Activated naive CD4-positive, alpha-beta T cell treated with anti-CD3 and anti-CD28 coated beads, Interleukin-2, amount 50 U/mL, for 24 hours (primary cell): ENCODE data around the gene CNGB1.

Experiments used
- H3K27ac Mint-ChIP-seq: one replicate; pipeline ENCODE4 v1.8.0; 2021; ENCODE audit warnings: mild to moderate bottlenecking, mixed read lengths
- H3K27me3 Mint-ChIP-seq: one replicate; pipeline ENCODE4 v1.8.0; 2021; ENCODE audit warnings: mixed read lengths
- H3K36me3 Mint-ChIP-seq: one replicate; pipeline ENCODE4 v1.8.0; 2021; ENCODE audit warnings: mixed read lengths
- H3K4me1 Mint-ChIP-seq: one replicate; pipeline ENCODE4 v1.8.0; 2021; ENCODE audit warnings: mixed read lengths
- H3K4me3 Mint-ChIP-seq: one replicate; pipeline ENCODE4 v1.8.0; 2021; ENCODE audit warnings: mild to moderate bottlenecking, mixed read lengths
- H3K9me3 Mint-ChIP-seq: one replicate; pipeline ENCODE4 v1.8.0; 2021; ENCODE audit warnings: mixed read lengths

Gene CNGB1

GRCh38 chr16:57999971-58000705 is 29.2 kb upstream of the CNGB1 start, which contains the start of gene ZNF319:
Gene ZNF319, minus strand, starts transcription at chr16:58000672. Its CDS starts 2,407 bp downstream, at chr16:57998265.
- Mint-ChIP-seq H3K4me1 (peaks cover 65% of the 10 kb centered on the region), H3K27ac (peak within 1 kb of the TSS; percentile 88), H3K9me3 (no peaks in the 10 kb centered on the region), H3K27me3 (no peaks in the 10 kb centered on the region), H3K4me3 (peak within 1 kb of the TSS; percentile 93), H3K36me3 (peaks cover 8% of the 10 kb centered on the region)

- Mint-ChIP-seq H3K4me1 (peaks cover 63% of the 10 kb centered on the region), H3K36me3 (peaks cover 5% of the 10 kb centered on the region), H3K9me3 (no peaks in the 10 kb centered on the region), H3K27ac (peak overlapping the region; percentile 81), H3K27me3 (no peaks in the 10 kb centered on the region), H3K4me3 (peak overlapping the region; percentile 83)
Measured at GRCh38 chr16:57999366-57999970, 28.5 kb upstream of the CNGB1 start.

- H3K27ac Mint-ChIP-seq: peak overlapping the region; percentile 81
- peaks cover 61% of the 10 kb centered on the region for H3K4me1 Mint-ChIP-seq
- H3K36me3 Mint-ChIP-seq: peaks cover 4% of the 10 kb centered on the region
- no peaks in the 10 kb centered on the region for H3K9me3 Mint-ChIP-seq
- no peaks in the 10 kb centered on the region for H3K27me3 Mint-ChIP-seq
- H3K4me3 Mint-ChIP-seq: peak overlapping the region; percentile 83
Measured at GRCh38 chr16:57998992-57999365, 28.1 kb upstream of the CNGB1 start.

GRCh38 chr16:57998486-57998885 is 27.6 kb upstream of the CNGB1 start:
- H3K36me3 Mint-ChIP-seq: peaks cover 1% of the 10 kb centered on the region
- H3K4me3 Mint-ChIP-seq: peak overlapping the region; percentile 83
- no peaks in the 10 kb centered on the region for H3K27me3 Mint-ChIP-seq
- no peaks in the 10 kb centered on the region for H3K9me3 Mint-ChIP-seq
- peak overlapping the region; percentile 74 for H3K27ac Mint-ChIP-seq
- peaks cover 58% of the 10 kb centered on the region for H3K4me1 Mint-ChIP-seq

- Mint-ChIP-seq H3K9me3 (no peaks in the 10 kb centered on the region), H3K27me3 (no peaks in the 10 kb centered on the region), H3K36me3 (peaks cover 1% of the 10 kb centered on the region), H3K4me1 (peaks cover 60% of the 10 kb centered on the region), H3K27ac (peak overlapping the region; percentile 74), H3K4me3 (no peak overlapping the region)
Measured at GRCh38 chr16:57997528-57998265, 26.8 kb upstream of the CNGB1 start.

- H3K4me3 Mint-ChIP-seq: no peak overlapping the region
- H3K36me3 Mint-ChIP-seq: no peaks in the 10 kb centered on the region
- peaks cover 57% of the 10 kb centered on the region for H3K4me1 Mint-ChIP-seq
- no peaks in the 10 kb centered on the region for H3K27me3 Mint-ChIP-seq
- H3K9me3 Mint-ChIP-seq: no peaks in the 10 kb centered on the region
- H3K27ac Mint-ChIP-seq: no peak overlapping the region
Measured at GRCh38 chr16:57997176-57997527, 26.2 kb upstream of the CNGB1 start.

GRCh38 chr16:57996406-57997175 is 25.7 kb upstream of the CNGB1 start:
- H3K4me3 Mint-ChIP-seq: no peak overlapping the region
- peak overlapping the region; percentile 55 for H3K27ac Mint-ChIP-seq
- no peaks in the 10 kb centered on the region for H3K36me3 Mint-ChIP-seq
- H3K4me1 Mint-ChIP-seq: peaks cover 51% of the 10 kb centered on the region
- no peaks in the 10 kb centered on the region for H3K27me3 Mint-ChIP-seq
- H3K9me3 Mint-ChIP-seq: no peaks in the 10 kb centered on the region

GRCh38 chr16:57995721-57996405 is 24.9 kb upstream of the CNGB1 start:
- Mint-ChIP-seq H3K4me3 (no peak overlapping the region), H3K4me1 (peaks cover 48% of the 10 kb centered on the region), H3K27me3 (no peaks in the 10 kb centered on the region), H3K9me3 (no peaks in the 10 kb centered on the region), H3K36me3 (no peaks in the 10 kb centered on the region), H3K27ac (peak overlapping the region; percentile 68)

DNA sequence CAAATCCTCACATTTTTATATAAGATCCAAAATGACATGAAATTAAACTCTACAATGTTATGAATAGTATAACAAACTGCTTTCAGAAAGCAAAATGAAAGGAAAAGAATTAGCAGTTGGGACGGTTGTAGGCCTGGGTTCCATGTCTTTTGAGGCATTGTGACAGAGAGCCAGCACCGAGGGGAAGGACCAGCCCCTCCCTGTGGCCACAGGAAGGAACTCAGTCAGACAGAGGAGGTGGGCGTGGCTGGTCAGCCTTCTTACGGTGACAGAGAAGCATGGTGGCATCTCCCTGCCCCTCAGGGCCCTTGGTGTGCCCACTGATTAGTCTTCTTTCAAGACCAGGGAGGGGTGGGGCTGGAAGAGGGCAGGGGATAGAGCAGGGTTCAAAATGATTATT is 23.9 kb upstream of the CNGB1 start:
- peaks cover 48% of the 10 kb centered on the region for H3K4me1 Mint-ChIP-seq
- H3K4me3 Mint-ChIP-seq: no peak overlapping the region
- no peaks in the 10 kb centered on the region for H3K9me3 Mint-ChIP-seq
- no peaks in the 10 kb centered on the region for H3K36me3 Mint-ChIP-seq
- H3K27me3 Mint-ChIP-seq: no peaks in the 10 kb centered on the region
- H3K27ac Mint-ChIP-seq: peak overlapping the region; percentile 88

- H3K27ac Mint-ChIP-seq: peak overlapping the region; percentile 88
- no peaks in the 10 kb centered on the region for H3K27me3 Mint-ChIP-seq
- no peaks in the 10 kb centered on the region for H3K9me3 Mint-ChIP-seq
- no peaks in the 10 kb centered on the region for H3K36me3 Mint-ChIP-seq
- H3K4me1 Mint-ChIP-seq: peaks cover 46% of the 10 kb centered on the region
- no peak overlapping the region for H3K4me3 Mint-ChIP-seq
Measured at GRCh38 chr16:57994361-57994760, 23.4 kb upstream of the CNGB1 start.

GRCh38 chr16:57993897-57994296 is 23.0 kb upstream of the CNGB1 start:
- no peaks in the 10 kb centered on the region for H3K9me3 Mint-ChIP-seq
- no peak overlapping the region for H3K4me3 Mint-ChIP-seq
- H3K4me1 Mint-ChIP-seq: peaks cover 41% of the 10 kb centered on the region
- no peaks in the 10 kb centered on the region for H3K36me3 Mint-ChIP-seq
- no peak overlapping the region for H3K27ac Mint-ChIP-seq
- H3K27me3 Mint-ChIP-seq: no peaks in the 10 kb centered on the region

DNA sequence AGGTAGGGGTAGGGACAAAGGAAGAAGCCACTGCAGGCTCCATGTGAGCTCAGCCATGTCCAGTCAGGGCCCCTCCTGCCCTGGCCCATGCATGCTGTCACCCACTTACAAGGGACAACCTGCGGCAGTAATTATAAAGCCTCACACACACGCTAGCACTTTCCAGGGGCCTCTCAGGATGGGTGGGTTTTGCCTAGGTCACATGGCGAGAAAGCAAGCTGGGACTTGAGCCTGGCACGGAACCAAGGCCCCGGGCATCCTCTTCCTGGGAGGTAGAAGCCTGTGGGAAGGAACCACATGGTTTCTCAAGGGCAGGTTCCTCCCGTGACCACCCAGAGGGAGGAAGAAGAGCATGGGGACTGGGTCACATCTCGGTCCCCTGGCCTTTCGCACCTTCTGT is 22.5 kb upstream of the CNGB1 start:
- H3K27me3 Mint-ChIP-seq: no peaks in the 10 kb centered on the region
- H3K4me3 Mint-ChIP-seq: no peak overlapping the region
- H3K4me1 Mint-ChIP-seq: peaks cover 37% of the 10 kb centered on the region
- H3K27ac Mint-ChIP-seq: no peak overlapping the region
- no peaks in the 10 kb centered on the region for H3K36me3 Mint-ChIP-seq
- no peaks in the 10 kb centered on the region for H3K9me3 Mint-ChIP-seq

DNA sequence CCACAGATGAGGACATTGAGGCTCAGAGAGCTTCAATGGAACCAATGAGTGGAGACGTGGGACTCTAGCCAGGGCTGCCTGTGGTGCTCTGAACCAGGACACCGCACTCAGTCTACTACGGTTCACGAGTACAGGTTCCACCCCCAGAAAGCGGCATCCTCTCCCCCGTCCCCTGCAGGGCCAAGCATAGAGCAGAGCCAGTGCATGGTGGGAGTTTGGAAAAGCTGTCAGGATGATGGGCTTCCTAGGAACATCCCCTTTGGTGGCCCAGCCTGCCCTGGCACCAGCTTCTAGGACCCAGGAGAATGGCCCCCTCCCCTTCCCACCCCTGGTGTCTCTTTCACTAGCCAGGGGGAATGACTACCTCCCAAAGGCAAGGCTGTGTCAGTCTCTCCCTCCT is 21.2 kb upstream of the CNGB1 start:
- H3K4me3 Mint-ChIP-seq: no peak overlapping the region

DNA sequence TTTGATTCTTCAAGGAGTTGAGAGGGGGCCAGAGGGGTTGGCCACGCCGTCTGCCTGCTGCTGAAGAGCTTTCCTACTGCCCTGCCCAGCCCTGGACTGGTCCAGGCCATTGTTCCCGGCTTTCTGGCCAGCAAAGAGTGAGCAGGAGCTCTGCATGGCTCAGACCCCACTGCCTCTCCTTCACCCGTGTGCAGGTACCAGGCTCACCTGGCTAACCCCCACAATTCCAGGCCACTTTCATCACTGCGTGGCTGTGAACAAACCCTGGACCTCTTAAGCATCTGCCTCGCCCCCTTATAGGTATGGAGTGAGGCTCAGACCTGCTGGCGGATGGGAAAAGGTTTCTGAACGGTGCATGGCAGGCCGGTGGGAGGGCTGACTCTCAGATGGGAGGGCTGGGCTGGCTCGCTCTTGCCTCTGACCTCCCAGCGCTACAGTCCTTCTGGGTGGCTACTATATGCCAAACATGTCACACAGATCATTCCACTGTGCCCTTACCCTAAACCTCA is 20.7 kb upstream of the CNGB1 start:
- H3K27me3 Mint-ChIP-seq: no peaks in the 10 kb centered on the region
- H3K27ac Mint-ChIP-seq: no peak overlapping the region

More for the DNA sequence above, 21.2 kb upstream of the CNGB1 start:
- Mint-ChIP-seq H3K4me1 (peaks cover 24% of the 10 kb centered on the region), H3K27ac (no peak overlapping the region), H3K36me3 (no peaks in the 10 kb centered on the region), H3K27me3 (no peaks in the 10 kb centered on the region), H3K9me3 (no peaks in the 10 kb centered on the region)

DNA sequence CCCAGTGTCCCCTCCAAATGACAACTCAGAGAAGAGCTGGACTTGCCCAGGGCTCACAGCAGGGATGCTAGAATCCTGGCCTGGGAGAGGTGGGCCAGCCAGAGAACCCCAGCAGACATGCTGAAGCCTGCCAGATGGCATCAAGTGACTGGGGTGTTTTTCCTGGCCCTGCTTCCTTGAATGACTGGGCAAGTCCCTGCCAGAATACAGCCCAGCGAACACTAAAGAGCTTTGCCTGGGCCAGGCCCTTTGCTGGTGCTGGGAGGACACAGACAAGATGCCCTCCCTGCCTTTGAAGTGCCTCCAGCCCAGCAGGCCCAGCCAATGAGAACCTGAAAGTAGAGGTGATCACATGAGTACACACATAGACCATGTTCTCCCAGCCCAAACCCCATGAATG is 18.0 kb upstream of the CNGB1 start:
- H3K4me3 Mint-ChIP-seq: no peak overlapping the region
- peak overlapping the region; percentile 62 for H3K27ac Mint-ChIP-seq
- H3K36me3 Mint-ChIP-seq: no peaks in the 10 kb centered on the region
- H3K27me3 Mint-ChIP-seq: no peaks in the 10 kb centered on the region
- peaks cover 15% of the 10 kb centered on the region for H3K4me1 Mint-ChIP-seq
- H3K9me3 Mint-ChIP-seq: no peaks in the 10 kb centered on the region

More for the DNA sequence above, 20.7 kb upstream of the CNGB1 start:
- Mint-ChIP-seq H3K36me3 (no peaks in the 10 kb centered on the region), H3K9me3 (no peaks in the 10 kb centered on the region), H3K4me1 (peaks cover 25% of the 10 kb centered on the region), H3K4me3 (no peak overlapping the region)
